Fibroblast of mammary gland (primary cell): Measurements from ENCODE around the gene SPATA16.

Source experiments
- DNase-seq: peaks from one replicate; pipeline ENCODE4 v3.0.0-alpha.2; 2010; ENCODE audit warnings: low read depth
- H3K4me3 ChIP-seq: 2 replicates; pipeline ENCODE4 v1.5.1; 2011; ENCODE audit warnings: low read depth, mild to moderate bottlenecking, low read length, moderate library complexity; ENCODE audit not compliant: control insufficient read depth
- TF ChIP-seq, protein P1 (sequence below): conservative IDR thresholded peaks from 2 replicates; pipeline ENCODE4 v1.5.1; 2011; ENCODE audit warnings: low read depth, low read length, inconsistent platforms; ENCODE audit not compliant: control insufficient read depth, insufficient read depth

The SPATA16 gene

GRCh38 chr3:172958565-172958964, 182.5 kb downstream of the SPATA16 start:
- no peak for DNase-seq
- H3K4me3 ChIP-seq: no peak overlapping the region
- TF ChIP-seq, protein P1, sequence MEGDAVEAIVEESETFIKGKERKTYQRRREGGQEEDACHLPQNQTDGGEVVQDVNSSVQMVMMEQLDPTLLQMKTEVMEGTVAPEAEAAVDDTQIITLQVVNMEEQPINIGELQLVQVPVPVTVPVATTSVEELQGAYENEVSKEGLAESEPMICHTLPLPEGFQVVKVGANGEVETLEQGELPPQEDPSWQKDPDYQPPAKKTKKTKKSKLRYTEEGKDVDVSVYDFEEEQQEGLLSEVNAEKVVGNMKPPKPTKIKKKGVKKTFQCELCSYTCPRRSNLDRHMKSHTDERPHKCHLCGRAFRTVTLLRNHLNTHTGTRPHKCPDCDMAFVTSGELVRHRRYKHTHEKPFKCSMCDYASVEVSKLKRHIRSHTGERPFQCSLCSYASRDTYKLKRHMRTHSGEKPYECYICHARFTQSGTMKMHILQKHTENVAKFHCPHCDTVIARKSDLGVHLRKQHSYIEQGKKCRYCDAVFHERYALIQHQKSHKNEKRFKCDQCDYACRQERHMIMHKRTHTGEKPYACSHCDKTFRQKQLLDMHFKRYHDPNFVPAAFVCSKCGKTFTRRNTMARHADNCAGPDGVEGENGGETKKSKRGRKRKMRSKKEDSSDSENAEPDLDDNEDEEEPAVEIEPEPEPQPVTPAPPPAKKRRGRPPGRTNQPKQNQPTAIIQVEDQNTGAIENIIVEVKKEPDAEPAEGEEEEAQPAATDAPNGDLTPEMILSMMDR: no peak

GRCh38 chr3:172953571-172953970, 187.5 kb downstream of the SPATA16 start:
- no peak for DNase-seq
- TF ChIP-seq, protein P1: no peak
- H3K4me3 ChIP-seq: no peak overlapping the region

GRCh38 chr3:172951511-172951910, 189.5 kb downstream of the SPATA16 start:
- TF ChIP-seq, protein P1: no peak
- no peak overlapping the region for H3K4me3 ChIP-seq
- no peak for DNase-seq

DNA sequence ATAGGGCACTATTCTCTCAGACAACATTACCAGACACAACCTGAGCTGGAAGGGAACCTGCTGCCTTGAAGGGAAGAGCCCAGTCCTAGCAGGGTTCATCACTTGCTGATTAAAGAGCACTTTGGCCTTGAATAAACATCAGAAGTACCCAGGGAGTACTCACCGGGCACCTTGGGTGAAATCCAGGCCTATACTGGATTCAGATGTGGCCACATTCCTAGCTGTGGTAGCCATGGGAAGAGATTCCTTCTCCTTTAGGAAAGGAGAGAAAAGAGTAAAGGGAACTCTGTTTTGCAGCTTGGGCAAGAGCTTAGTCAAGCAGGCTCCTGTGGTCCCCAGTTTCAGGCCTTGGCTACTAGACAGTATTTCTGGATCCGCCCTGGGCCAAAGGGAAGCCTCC, 195.0 kb downstream of the SPATA16 start:
- TF ChIP-seq, protein P1: no peak
- no peak for DNase-seq
- H3K4me3 ChIP-seq: no peak overlapping the region

GRCh38 chr3:172939651-172940293, 201.3 kb downstream of the SPATA16 start:
- H3K4me3 ChIP-seq: no peak overlapping the region
- DNase-seq: no peak
- TF ChIP-seq, protein P1: no peak

DNA sequence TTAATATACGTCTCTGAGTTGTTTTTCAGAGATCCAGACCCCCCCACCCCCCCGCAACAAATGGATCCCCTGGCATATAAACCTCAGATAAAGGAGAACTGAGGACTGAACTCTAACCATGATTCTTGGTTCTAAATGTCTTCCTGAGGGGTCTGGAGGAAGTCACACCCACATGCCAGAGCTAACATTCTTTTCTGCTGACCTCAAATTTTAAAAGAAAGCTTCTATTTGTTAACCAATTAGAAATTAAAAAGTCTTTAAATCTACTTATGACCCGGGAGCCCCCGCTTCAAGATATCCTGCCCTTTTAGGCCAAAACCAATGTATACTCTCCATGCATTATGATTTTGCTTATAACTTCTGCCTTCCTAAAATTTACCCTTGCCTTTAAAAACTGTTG, 202.2 kb downstream of the SPATA16 start:
- TF ChIP-seq, protein P1: no peak
- no peak for DNase-seq

GRCh38 chr3:172931746-172932285, 209.2 kb downstream of the SPATA16 start:
- DNase-seq: no peak
- H3K4me3 ChIP-seq: no peak overlapping the region
- TF ChIP-seq, protein P1: no peak

More for the DNA sequence above, 202.2 kb downstream of the SPATA16 start:
- H3K4me3 ChIP-seq: no peak overlapping the region
